Endothelial cell of umbilical vein (primary cell): Measurements from ENCODE around the gene PRRT1. TPM values are rescaled to one million over a fixed set of nuclear protein-coding genes. Genes with fewer than 3 reads are reported as not detected.
A peak's percentile ranks its signal among the peaks of the same experiment; 100 is the strongest.

Experiments used
- BruUV-seq: library from RNA; stranded (reverse); fragments of 400-500 nt; replicated peaks from 2 replicates; lab custom pipeline; 2021; lab: Mats Ljungman, UMichigan
- CTCF ChIA-PET: fragments of 300-600, 350-600 bp; sonication (Branson Sonifier 250); formaldehyde crosslinking; loops from one replicate; lab custom pipeline; 2021; ENCODE audit warnings: antibody characterized with exemption, inconsistent platforms; lab: Charles Lee
- POLR2A ChIA-PET: fragments of 300-600, 350-600 bp; sonication (Branson Sonifier 250); formaldehyde crosslinking; loops from one replicate; lab custom pipeline; 2021; ENCODE audit warnings: antibody characterized with exemption, inconsistent platforms; lab: Charles Lee
- DNase-seq: peaks from one replicate; pipeline ENCODE4 v3.0.0-alpha.2; 2011; ENCODE audit warnings: low read depth, low spot score
- FAIRE-seq: peaks from 2 replicates; lab custom pipeline; 2011; peaks lifted over from hg19 to GRCh38; lab: Jason Lieb, UNC
- H2AFZ ChIP-seq: 2 replicates; pipeline ENCODE4 v1.6.0; 2012; ENCODE audit warnings: low read depth, low read length, control low read depth, inconsistent platforms
- H3K27ac ChIP-seq: 2 replicates; pipeline ENCODE4 v1.5.1; 2011; ENCODE audit warnings: low read depth, mild to moderate bottlenecking, control low read depth, low read length, moderate library complexity; ENCODE audit not compliant: insufficient read depth
- H3K27me3 ChIP-seq, 2 experiments: 2 replicates each; pipeline versions ENCODE4 v1.6.0 to v1.6.1; 2011; ENCODE audit warnings: low read length in 2 of 2, mixed read lengths in 1 of 2; ENCODE audit not compliant: control insufficient read depth in 2 of 2, insufficient read depth in 2 of 2
- H3K36me3 ChIP-seq, 2 experiments: 2 replicates in 1 of 2; 3 replicates in 1 of 2; pipeline ENCODE4 v1.5.1; 2011; ENCODE audit warnings: low read length in 2 of 2, mild to moderate bottlenecking in 1 of 2, moderate library complexity in 1 of 2; ENCODE audit not compliant: control insufficient read depth in 2 of 2, insufficient read depth in 2 of 2; ENCODE audit errors: extremely low read depth in 1 of 2
- H3K4me1 ChIP-seq: 3 replicates; pipeline ENCODE4 v1.5.1; 2011; ENCODE audit warnings: mild to moderate bottlenecking, low read length; ENCODE audit not compliant: control insufficient read depth, insufficient read depth; ENCODE audit errors: extremely low read depth
- H3K4me2 ChIP-seq: 2 replicates; pipeline ENCODE4 v1.6.1; 2011; ENCODE audit warnings: low read length, control low read depth, mixed read lengths; ENCODE audit not compliant: insufficient read depth
- H3K4me3 ChIP-seq, 3 experiments: fragments of 200-600 bp in 1 of 3; sonication (generic), shearing (Covaris generic) in 1 of 3; replicated peaks in 1 of 3; 2 replicates each; pipeline ENCODE4 v1.5.1; 2011 to 2016; ENCODE audit warnings: control low read depth in 3 of 3, low read length in 3 of 3, mild to moderate bottlenecking in 2 of 3, inconsistent platforms in 1 of 3, low read depth in 1 of 3, moderate library complexity in 1 of 3; ENCODE audit not compliant: insufficient read depth in 1 of 3
- H3K79me2 ChIP-seq: 2 replicates; pipeline ENCODE4 v1.6.0; 2012; ENCODE audit warnings: low read length, inconsistent platforms; ENCODE audit not compliant: control insufficient read depth, insufficient read depth
- H3K9ac ChIP-seq: replicated peaks from 2 replicates; pipeline ENCODE3; 2011; ENCODE audit warnings: low read length, control low read depth; ENCODE audit not compliant: insufficient read depth; ENCODE audit errors: extremely low read depth
- H3K9me1 ChIP-seq: replicated peaks from 3 replicates; pipeline ENCODE4 v1.6.0; 2011; ENCODE audit warnings: mild to moderate bottlenecking, low read length; ENCODE audit not compliant: control insufficient read depth, insufficient read depth; ENCODE audit errors: extremely low read depth
- H3K9me3 ChIP-seq: replicated peaks from 2 replicates; pipeline ENCODE4 v1.5.1; 2012; ENCODE audit warnings: low read length, inconsistent platforms; ENCODE audit not compliant: control insufficient read depth, insufficient read depth
- H4K20me1 ChIP-seq: replicated peaks from 2 replicates; pipeline ENCODE3; 2011; ENCODE audit warnings: mild to moderate bottlenecking, low read length; ENCODE audit not compliant: control insufficient read depth, insufficient read depth; ENCODE audit errors: extremely low read depth
- EZH2 ChIP-seq: IDR thresholded peaks from 2 replicates; pipeline ENCODE4 v1.6.1; 2012; ENCODE audit warnings: borderline replicate concordance, low read depth, mild to moderate bottlenecking, moderate library complexity, low read length, inconsistent platforms; ENCODE audit not compliant: severe bottlenecking
- FOS ChIP-seq: IDR thresholded peaks from 2 replicates; pipeline ENCODE4 v1.6.1; 2011; ENCODE audit warnings: mild to moderate bottlenecking, low read length, moderate library complexity, borderline replicate concordance; ENCODE audit not compliant: insufficient read depth
- GATA2 ChIP-seq: IDR thresholded peaks from 2 replicates; pipeline ENCODE4 v1.7.0; 2011; ENCODE audit warnings: low read depth, mild to moderate bottlenecking, moderate library complexity, mixed read lengths, low read length; ENCODE audit not compliant: insufficient read length, insufficient read depth
- JUN ChIP-seq: IDR thresholded peaks from 2 replicates; pipeline ENCODE4 v1.6.1; 2011; ENCODE audit warnings: borderline replicate concordance, low read depth; ENCODE audit not compliant: insufficient read length, insufficient read depth
- MYC ChIP-seq: IDR thresholded peaks from one replicate; pipeline ENCODE4 v1.6.1; 2011; ENCODE audit warnings: mild to moderate bottlenecking, low read depth, low read length
- POLR2A ChIP-seq: IDR thresholded peaks from 2 replicates; pipeline ENCODE4 v1.6.1; 2012; ENCODE audit warnings: low read depth, mild to moderate bottlenecking, control low read depth, low read length
- POLR2AphosphoS5 ChIP-seq: IDR thresholded peaks from 2 replicates; pipeline ENCODE4 v1.6.1; 2012; ENCODE audit warnings: low read depth, mild to moderate bottlenecking, control low read depth, low read length, moderate library complexity; ENCODE audit not compliant: insufficient read depth
- dilution Hi-C: fragments of 300-500 bp; cut with MboI; formaldehyde crosslinking; loops from one replicate; pipeline ENCODE4 v1.15.0; 2019; ENCODE audit warnings: low sequenced_read_pairs; ENCODE audit not compliant: extremely low pct_ligation_motif_present
- intact Hi-C: fragments of 100-400 bp; cut with micrococcal nuclease; formaldehyde crosslinking; loops from one replicate; pipeline ENCODE4 v1.10.0; 2022
- polyA plus RNA-seq, 4 experiments: library from polyadenylated mRNA; depleted of rRNA in 3 of 4; stranded (reverse) in 3 of 4; unstranded in 1 of 4; fragments of >200 nt; gene quantifications; 2 replicates each; pipeline versions ENCODE4 v1.2.1 to v1.2.3, GENCODE V29; 2011 to 2012; ENCODE audit warnings: missing spikeins in 1 of 4
- total RNA-seq: library from RNA; stranded (reverse); gene quantifications from 2 replicates; pipeline ENCODE4 v1.2.3, GENCODE V29; 2021
- TF ChIP-seq, protein P1 (sequence below): IDR thresholded peaks from 2 replicates; pipeline ENCODE4 v1.6.1; 2011; ENCODE audit not compliant: insufficient read depth, insufficient read length
- TF ChIP-seq, protein P2 (sequence below), 2 donors: IDR thresholded peaks; 1 replicate in 1 of 2; 2 replicates in 1 of 2; pipeline ENCODE4 v1.5.1; 2011; ENCODE audit warnings: low read length in 2 of 2, mild to moderate bottlenecking in 2 of 2, moderate library complexity in 2 of 2, control low read depth in 1 of 2, inconsistent platforms in 1 of 2, low read depth in 1 of 2; ENCODE audit not compliant: insufficient read depth in 1 of 2; ENCODE audit errors: extremely low read depth in 1 of 2

Gene PRRT1
- total and polyA plus RNA-seq, 2 donors (not counting 3 experiments of a cell fraction or from before 2014, with no cell fraction given): 0.55 to 1.3 TPM

- Histone ChIP-seq H3K27me3 (no peaks in the 10 kb centered on the region), H2AFZ (peak within 1 kb of the TSS; percentile 56), H4K20me1 (no peaks in the 10 kb centered on the region), H3K9ac (peak within 1 kb of the TSS; percentile 86), H3K4me1 (peaks cover 30% of the 10 kb centered on the region), H3K79me2 (peaks cover 21% of the 10 kb centered on the region), H3K9me3 (no peaks in the 10 kb centered on the region), H3K4me2 (peak within 1 kb of the TSS; percentile 83), H3K36me3 (peaks cover 0 to 10% of the 10 kb centered on the region in 2 experiments), H3K27ac (peak within 1 kb of the TSS; percentile 83), H3K4me3 (peak within 1 kb of the TSS; percentile 52 to 70 (median 67)), H3K9me1 (no peaks in the 10 kb centered on the region)
- ChIA-PET CTCF (interaction anchor here (1.0 to 2.9 kb wide), 2 partner anchors 20 to 27 kb away, joined by 4 to 15 read pairs; no protein-coding TSS in a partner anchor), POLR2A (interaction anchor here (0.6 to 1.4 kb wide), 4 partner anchors 33 to 519 kb away, joined by 3 to 8 read pairs (median 5); partner anchors contain the start of gene ATF6B)
- DNase-seq: peak; percentile 97
- FAIRE-seq: peak; percentile 98
- no TSS peak for BruUV-seq
- dilution Hi-C loops: no loop called here
- intact Hi-C loops: loop anchor here (1.0 to 5.0 kb wide), 4 partner anchors 22 to 796 kb away; partner anchors contain the start of genes FKBPL, NELFE, PPT2 and SKIC2
- no peak for TF ChIP-seq EZH2
- TF ChIP-seq POLR2A: peak; percentile 92
- peak; percentile 92 for TF ChIP-seq POLR2AphosphoS5
Observed at GRCh38 chr6:32175711-32176475, 24.2 kb upstream of the PRRT1 start, which contains the start of gene AGPAT1. Gene AGPAT1, minus strand, starts transcription at chr6:32176084. Its CDS starts 4,588 bp downstream, at chr6:32171496.

DNA sequence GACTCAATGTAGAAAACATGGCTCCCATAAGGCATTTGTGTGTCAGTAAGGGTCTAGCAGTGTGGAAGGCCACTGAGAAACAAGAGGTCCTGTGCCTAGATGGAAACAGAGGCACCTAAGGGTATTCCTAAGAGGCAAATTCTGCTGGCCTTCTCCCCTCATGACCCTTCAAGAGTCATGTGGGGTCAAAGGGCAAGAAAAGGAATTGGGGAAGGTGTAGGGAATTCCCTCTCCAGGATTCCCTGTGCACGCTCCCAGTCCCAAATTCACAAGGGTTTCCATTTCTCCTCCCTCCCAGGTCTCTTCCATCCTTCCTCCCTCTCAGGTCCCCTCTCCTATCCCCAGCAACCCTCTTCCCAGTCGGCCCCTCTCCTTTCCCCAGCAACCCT lies 23.6 kb upstream of the PRRT1 start:
- H3K4me1 ChIP-seq: peaks cover 30% of the 10 kb centered on the region
- intact Hi-C loops: loop anchor here (5.0 kb wide), 2 partner anchors 218 to 797 kb away; partner anchors contain the start of genes NELFE and SKIC2
- TF ChIP-seq JUN: no peak
- TF ChIP-seq, protein P1, sequence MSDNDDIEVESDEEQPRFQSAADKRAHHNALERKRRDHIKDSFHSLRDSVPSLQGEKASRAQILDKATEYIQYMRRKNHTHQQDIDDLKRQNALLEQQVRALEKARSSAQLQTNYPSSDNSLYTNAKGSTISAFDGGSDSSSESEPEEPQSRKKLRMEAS: no peak
- TF ChIP-seq MYC: no peak
- no peak for TF ChIP-seq GATA2
- no peak for TF ChIP-seq FOS
- TF ChIP-seq POLR2AphosphoS5: no peak
- no peak for TF ChIP-seq EZH2
- TF ChIP-seq, protein P2, sequence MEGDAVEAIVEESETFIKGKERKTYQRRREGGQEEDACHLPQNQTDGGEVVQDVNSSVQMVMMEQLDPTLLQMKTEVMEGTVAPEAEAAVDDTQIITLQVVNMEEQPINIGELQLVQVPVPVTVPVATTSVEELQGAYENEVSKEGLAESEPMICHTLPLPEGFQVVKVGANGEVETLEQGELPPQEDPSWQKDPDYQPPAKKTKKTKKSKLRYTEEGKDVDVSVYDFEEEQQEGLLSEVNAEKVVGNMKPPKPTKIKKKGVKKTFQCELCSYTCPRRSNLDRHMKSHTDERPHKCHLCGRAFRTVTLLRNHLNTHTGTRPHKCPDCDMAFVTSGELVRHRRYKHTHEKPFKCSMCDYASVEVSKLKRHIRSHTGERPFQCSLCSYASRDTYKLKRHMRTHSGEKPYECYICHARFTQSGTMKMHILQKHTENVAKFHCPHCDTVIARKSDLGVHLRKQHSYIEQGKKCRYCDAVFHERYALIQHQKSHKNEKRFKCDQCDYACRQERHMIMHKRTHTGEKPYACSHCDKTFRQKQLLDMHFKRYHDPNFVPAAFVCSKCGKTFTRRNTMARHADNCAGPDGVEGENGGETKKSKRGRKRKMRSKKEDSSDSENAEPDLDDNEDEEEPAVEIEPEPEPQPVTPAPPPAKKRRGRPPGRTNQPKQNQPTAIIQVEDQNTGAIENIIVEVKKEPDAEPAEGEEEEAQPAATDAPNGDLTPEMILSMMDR (IDR thresholded peaks at IDR 0.05; ENCODE audit: extremely low read depth in 1 of 2, insufficient read depth in 1 of 2, low read depth in 1 of 2, low read length in 2 of 2): no peak
- no peak for TF ChIP-seq POLR2A
- no peak for DNase-seq
- peak overlapping the region; percentile 52 to 70 (median 62) for H3K4me3 ChIP-seq
- H3K79me2 ChIP-seq: peaks cover 21% of the 10 kb centered on the region
- no peaks in the 10 kb centered on the region for H3K9me3 ChIP-seq
- H3K9ac ChIP-seq: peak overlapping the region; percentile 84
- H3K27ac ChIP-seq: peak overlapping the region; percentile 47
- peaks cover 0 to 8% of the 10 kb centered on the region in 2 experiments for H3K36me3 ChIP-seq
- no peak overlapping the region for H2AFZ ChIP-seq
- ChIA-PET POLR2A (no interaction called here), CTCF (no interaction called here)
- FAIRE-seq: peak; percentile 12
- dilution Hi-C loops: no loop called here
- H3K4me2 ChIP-seq: peak overlapping the region; percentile 82
- no peaks in the 10 kb centered on the region for H3K9me1 ChIP-seq
- H3K27me3 ChIP-seq: no peaks in the 10 kb centered on the region
- H4K20me1 ChIP-seq: no peaks in the 10 kb centered on the region
- no TSS peak for BruUV-seq
